ENCODE data around the gene CAPN11. TPM values are rescaled to one million over a fixed set of nuclear protein-coding genes. Genes with fewer than 3 reads are reported as not detected.

Gene CAPN11
- total RNA-seq, 2 experiments from 2014 or later = 0.12 TPM; not detected in 1

DNA sequence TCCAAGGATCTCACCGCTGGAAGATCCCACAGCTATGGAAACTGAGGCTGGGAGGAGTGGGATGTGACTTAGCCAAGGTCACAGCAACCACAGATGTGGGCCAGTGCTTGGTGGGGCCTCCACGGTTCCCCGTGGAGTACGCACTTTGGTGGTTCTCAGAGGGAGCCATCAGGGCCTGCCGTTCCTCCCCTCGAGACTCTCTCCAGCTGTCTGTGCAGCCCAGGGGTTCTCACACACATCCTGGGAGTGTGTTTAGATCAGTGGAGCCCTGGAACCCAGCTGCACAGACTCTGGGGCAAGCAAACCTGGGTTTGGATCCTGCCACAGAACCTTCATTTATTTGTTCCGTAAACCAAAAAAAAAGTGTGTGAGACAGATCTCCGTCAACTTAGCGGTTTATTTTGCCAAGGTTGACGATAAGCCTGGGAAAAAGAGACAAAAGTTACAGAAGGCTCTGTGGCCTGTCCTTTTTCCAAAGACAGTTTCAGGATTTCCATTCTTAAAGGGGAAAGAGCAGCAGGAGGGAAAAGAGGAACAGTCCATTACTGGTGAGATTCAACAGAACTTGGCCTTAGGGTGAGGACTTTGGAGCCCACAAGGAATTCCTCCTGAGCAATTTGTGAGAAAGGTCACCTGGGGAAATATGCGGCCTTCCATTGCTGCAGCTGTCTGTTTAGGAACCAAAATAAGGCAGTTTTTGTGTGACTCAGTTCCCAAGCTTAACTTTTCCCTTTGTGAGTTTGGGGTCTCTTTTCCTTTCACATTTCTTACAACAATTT, 44.5 kb downstream of the CAPN11 start:
- ChIA-PET CTCF (interaction anchor here (0.7 kb wide), 1 partner anchor 38 kb away, joined by 3 read pairs; no protein-coding TSS in a partner anchor), POLR2A (no interaction called here)
- intact Hi-C loops (cut with micrococcal nuclease) = no loop called here
- Mint-ChIP-seq H3K4me1 (ENCODE audit: low read depth) (no peaks in the 10 kb centered on the region), H3K27me3 (peaks cover 2% of the 10 kb centered on the region), H3K4me3 (no peak overlapping the region), H3K36me3 (no peaks in the 10 kb centered on the region), H3K9me3 (no peaks in the 10 kb centered on the region), H3K27ac (no peak overlapping the region)
- no peak for DNase-seq

DNA sequence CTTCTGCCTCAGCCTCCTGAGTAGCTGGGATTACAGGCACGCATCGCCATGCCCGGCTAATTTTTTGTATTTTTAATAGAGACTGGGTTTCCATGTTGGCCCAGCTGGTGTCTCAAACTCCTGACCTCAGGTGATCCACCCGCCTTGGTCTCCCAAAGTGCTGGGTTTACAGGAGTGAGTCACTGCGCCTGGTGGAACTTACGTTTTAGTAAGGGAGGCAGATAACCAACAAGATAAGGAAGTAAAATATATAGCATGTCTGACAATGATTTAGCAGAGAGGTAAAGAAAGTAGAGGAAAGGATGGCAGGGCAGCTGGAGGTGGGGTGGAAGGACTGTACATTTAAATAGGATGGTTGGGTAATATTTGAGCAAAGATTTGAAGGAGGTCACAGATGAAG, 45.3 kb downstream of the CAPN11 start:
- H3K27ac Mint-ChIP-seq = no peak overlapping the region
- ChIA-PET CTCF (no interaction called here), POLR2A (no interaction called here)
- intact Hi-C loops (cut with micrococcal nuclease) = no loop called here
- H3K27me3 Mint-ChIP-seq = peaks cover 2% of the 10 kb centered on the region
- no peak overlapping the region for H3K4me3 Mint-ChIP-seq
- DNase-seq = no peak
- no peaks in the 10 kb centered on the region for H3K9me3 Mint-ChIP-seq
- H3K4me1 Mint-ChIP-seq (ENCODE audit: low read depth) = no peaks in the 10 kb centered on the region
- H3K36me3 Mint-ChIP-seq = no peaks in the 10 kb centered on the region

DNA sequence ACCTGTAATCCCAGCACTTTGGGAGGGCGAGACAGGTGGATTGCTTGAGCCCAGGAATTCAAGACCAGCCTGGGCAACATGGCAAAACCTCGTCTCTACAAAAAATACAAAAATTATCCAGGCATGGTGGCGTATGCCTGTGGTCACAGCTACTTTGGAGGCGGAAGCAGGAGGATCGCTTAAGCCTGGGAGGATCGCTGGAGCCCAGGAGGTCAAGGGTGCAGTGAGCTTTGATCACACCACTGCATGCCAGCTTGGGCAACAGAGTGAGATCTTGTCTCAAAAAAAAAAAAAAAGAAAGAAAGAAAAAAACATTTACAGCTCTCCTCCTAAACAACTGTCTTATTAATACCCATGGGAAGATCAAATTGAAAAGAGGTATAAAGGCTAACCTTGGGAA, 49.3 kb downstream of the CAPN11 start:
- Mint-ChIP-seq H3K4me1 (ENCODE audit: low read depth) (no peaks in the 10 kb centered on the region), H3K9me3 (no peaks in the 10 kb centered on the region)
- CTCF ChIA-PET = no interaction called here

DNA sequence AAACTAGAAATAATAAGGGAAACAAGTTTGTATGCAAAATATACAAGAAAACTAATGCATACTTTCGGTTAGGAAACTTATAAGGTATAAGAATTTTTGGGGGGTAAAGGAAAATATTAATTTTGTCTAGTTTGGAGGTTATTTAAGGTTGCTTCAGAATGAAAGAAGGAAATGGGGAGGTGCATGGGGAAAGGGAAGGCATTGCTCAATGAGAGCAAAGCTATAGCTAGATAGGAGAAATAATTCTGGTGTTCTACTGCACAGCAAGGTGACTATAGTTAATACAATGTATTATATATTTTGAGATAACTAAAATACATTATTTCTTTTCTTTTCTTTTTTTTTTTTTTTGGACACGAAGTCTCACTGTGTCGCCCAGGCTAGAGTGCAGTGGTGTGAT, 52.7 kb downstream of the CAPN11 start:
- H3K9me3 Mint-ChIP-seq = no peaks in the 10 kb centered on the region
- H3K4me3 Mint-ChIP-seq = no peak overlapping the region
- no peak overlapping the region for H3K27ac Mint-ChIP-seq
- POLR2A ChIA-PET = no interaction called here
- H3K27me3 Mint-ChIP-seq = peaks cover 3% of the 10 kb centered on the region
- no peaks in the 10 kb centered on the region for H3K36me3 Mint-ChIP-seq
- no peaks in the 10 kb centered on the region for H3K4me1 Mint-ChIP-seq (ENCODE audit: low read depth)
- no peak for DNase-seq
- intact Hi-C loops (cut with micrococcal nuclease) = no loop called here
- CTCF ChIA-PET = interaction anchor here (2.4 kb wide), 1 partner anchor 10 kb away, joined by 8 read pairs; no protein-coding TSS in a partner anchor

More for the DNA sequence above, 49.3 kb downstream of the CAPN11 start:
- H3K27ac Mint-ChIP-seq = no peak overlapping the region
- no peak for DNase-seq
- intact Hi-C loops (cut with micrococcal nuclease) = no loop called here
- no peak overlapping the region for H3K4me3 Mint-ChIP-seq
- peaks cover 3% of the 10 kb centered on the region for H3K27me3 Mint-ChIP-seq
- POLR2A ChIA-PET = no interaction called here
- no peaks in the 10 kb centered on the region for H3K36me3 Mint-ChIP-seq

DNA sequence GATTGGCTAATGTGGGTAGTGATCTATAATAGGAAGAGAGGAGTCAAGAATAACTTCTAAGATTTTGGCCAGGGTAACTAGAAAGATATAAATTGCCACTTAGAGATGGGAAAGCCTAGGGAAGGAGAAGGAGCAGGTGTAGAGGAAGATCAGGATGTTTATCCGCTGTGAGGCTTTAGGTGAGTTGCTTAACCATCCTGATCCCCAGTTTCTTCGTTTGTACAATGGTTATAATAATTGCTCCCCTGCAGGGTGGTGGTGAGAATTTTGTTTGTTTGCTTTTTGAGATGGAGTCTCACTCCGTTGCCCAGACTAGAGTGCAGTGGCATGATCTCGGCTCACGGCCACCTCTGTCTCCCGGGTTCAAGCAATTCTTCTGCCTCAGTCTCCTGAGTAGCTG, 55.7 kb downstream of the CAPN11 start:
- Mint-ChIP-seq H3K9me3 (no peaks in the 10 kb centered on the region), H3K27ac (no peak overlapping the region), H3K36me3 (no peaks in the 10 kb centered on the region), H3K4me3 (no peak overlapping the region), H3K27me3 (peaks cover 12% of the 10 kb centered on the region), H3K4me1 (ENCODE audit: low read depth) (peaks cover 3% of the 10 kb centered on the region)
- DNase-seq = no peak
- POLR2A ChIA-PET = no interaction called here
- intact Hi-C loops (cut with micrococcal nuclease) = no loop called here
- CTCF ChIA-PET = interaction anchor here (1.1 to 2.6 kb wide), 3 partner anchors 42 to 114 kb away, joined by 3 to 8 read pairs (median 3); partner anchors contain the start of gene AARS2

DNA sequence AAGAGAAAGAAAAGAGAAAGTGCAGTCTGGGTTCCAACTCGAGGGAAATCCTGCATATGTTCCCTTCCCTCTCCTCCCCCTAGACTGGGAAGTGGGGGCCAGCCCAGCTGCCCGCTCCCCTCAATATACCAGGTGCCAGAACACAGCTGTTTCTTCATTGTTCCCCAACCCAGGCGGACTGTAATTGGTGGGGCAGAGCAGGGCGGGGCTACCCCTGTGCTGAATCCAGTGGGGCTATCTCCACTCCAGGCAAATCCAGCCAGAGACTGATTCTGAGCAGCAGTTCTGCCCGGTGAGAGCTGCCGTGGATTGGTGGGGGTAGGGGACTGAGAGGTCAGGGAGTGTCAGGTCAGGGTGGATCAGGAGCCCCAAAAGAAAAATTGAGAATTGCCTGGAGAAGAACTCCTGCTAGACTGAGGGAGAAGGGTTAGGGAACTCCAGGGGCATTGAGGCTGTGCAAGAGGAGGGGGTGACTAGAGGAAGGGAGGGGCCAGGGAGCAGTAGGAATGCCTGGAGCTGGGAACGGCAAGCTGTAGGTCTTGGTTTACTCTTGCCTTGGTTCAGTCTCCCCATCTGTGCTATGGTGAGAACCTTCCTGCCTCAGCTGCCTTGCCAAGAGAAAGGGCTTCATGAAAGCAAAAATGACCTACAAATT, 58.2 kb downstream of the CAPN11 start, which contains the start of gene MYMX:
Gene MYMX, plus strand, starts transcription at position 250 of the 655 bp plus-strand sequence. CDS start 546 bp downstream, outside the sequence.
- POLR2A ChIA-PET = no interaction called here
- Mint-ChIP-seq H3K9me3 (no peaks in the 10 kb centered on the region), H3K36me3 (no peaks in the 10 kb centered on the region), H3K27me3 (peaks cover 12% of the 10 kb centered on the region), H3K27ac (no peak within 1 kb of the TSS), H3K4me3 (no peak within 1 kb of the TSS), H3K4me1 (ENCODE audit: low read depth) (peaks cover 11% of the 10 kb centered on the region)
- CTCF ChIA-PET = no interaction called here
- DNase-seq = no peak
- intact Hi-C loops (cut with micrococcal nuclease) = no loop called here

DNA sequence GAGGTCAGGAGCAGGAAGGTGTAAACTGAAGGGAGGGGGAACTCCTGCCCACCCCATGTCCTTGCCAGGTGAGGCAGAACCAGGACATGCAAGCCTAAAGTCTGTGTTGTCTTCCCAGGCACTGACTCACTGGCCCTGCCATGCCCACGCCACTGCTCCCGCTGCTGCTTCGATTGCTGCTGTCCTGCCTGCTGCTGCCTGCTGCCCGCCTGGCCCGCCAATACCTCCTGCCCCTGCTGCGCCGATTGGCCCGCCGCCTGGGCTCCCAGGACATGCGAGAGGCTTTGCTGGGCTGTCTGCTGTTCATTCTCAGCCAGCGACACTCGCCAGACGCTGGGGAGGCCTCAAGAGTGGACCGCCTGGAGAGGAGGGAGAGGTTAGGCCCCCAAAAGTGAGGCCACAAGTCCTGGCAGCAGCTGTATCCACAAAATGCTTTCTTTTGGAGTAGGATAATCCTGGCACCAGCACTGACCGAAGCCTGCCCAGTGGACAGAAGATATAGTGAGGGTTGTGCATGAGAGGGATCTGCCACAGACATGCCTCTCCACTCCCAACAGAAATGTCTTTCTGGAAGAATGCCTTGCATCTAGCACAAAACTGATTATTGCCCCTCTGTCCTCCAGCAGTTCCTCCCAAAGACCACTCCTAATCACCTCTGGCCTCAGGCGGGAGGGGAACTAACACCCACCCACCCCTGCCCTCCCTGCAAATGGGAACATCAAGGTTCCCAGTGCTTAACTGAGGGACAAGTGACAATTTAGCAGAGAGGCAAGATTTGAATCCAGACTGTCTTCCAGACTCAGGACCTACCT, 58.9 kb downstream of the CAPN11 start:
- no peaks in the 10 kb centered on the region for H3K36me3 Mint-ChIP-seq
- H3K4me1 Mint-ChIP-seq (ENCODE audit: low read depth) = peaks cover 16% of the 10 kb centered on the region
- no peak overlapping the region for H3K27ac Mint-ChIP-seq
- H3K4me3 Mint-ChIP-seq = no peak overlapping the region
- no peaks in the 10 kb centered on the region for H3K9me3 Mint-ChIP-seq
- intact Hi-C loops (cut with micrococcal nuclease) = no loop called here
- no peak for DNase-seq
- CTCF ChIA-PET = interaction anchor here (1.0 kb wide), 1 partner anchor 28 kb away, joined by 3 read pairs; no protein-coding TSS in a partner anchor
- POLR2A ChIA-PET = no interaction called here
- H3K27me3 Mint-ChIP-seq = peaks cover 9% of the 10 kb centered on the region

DNA sequence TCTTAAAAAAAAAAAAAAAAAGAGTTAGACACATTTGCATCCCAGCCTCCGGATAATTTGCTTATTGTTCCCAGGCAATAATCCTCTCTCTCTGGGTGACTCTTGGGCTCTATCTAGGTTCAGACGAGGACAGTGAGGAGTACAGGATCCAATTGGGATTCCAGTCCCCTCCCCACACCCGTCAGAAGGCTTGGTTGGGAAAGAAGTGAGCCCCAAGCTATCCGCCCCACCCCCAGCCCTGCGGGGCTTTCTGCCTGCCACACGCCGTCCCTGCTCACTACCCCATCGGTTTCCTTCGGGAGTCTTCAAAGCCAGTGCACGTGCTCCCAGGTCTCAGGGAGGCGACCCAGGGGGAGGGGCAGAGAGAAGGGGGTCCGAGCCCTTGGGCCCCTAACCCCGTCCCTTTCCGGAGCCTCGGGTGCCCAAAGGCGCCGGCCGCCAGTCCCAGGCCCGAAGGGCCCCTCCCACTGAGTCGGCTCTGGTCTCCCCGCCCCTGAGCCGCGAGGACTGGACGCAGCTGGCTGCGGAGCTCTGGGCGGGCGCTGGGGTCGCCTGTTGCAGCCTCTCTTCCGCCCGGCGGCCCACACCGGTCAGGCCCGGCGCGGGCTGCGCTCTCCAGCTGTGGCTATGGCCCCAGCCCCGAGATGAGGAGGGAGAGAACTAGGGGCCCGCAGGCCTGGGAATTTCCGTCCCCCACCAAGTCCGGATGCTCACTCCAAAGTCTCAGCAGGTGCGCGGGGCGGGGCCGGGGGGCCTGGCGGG, 60.6 kb downstream of the CAPN11 start:
- Mint-ChIP-seq H3K4me1 (ENCODE audit: low read depth) (peaks cover 23% of the 10 kb centered on the region), H3K4me3 (no peak overlapping the region), H3K36me3 (no peaks in the 10 kb centered on the region), H3K27ac (no peak overlapping the region), H3K27me3 (peaks cover 9% of the 10 kb centered on the region), H3K9me3 (no peaks in the 10 kb centered on the region)
- POLR2A ChIA-PET = interaction anchor here (0.9 kb wide), 1 partner anchor 47 kb away, joined by 3 read pairs; no protein-coding TSS in a partner anchor
- CTCF ChIA-PET = interaction anchor here (0.8 kb wide), 1 partner anchor 15 kb away, joined by 4 read pairs; no protein-coding TSS in a partner anchor
- intact Hi-C loops (cut with micrococcal nuclease) = no loop called here
- peak; percentile 46 for DNase-seq

DNA sequence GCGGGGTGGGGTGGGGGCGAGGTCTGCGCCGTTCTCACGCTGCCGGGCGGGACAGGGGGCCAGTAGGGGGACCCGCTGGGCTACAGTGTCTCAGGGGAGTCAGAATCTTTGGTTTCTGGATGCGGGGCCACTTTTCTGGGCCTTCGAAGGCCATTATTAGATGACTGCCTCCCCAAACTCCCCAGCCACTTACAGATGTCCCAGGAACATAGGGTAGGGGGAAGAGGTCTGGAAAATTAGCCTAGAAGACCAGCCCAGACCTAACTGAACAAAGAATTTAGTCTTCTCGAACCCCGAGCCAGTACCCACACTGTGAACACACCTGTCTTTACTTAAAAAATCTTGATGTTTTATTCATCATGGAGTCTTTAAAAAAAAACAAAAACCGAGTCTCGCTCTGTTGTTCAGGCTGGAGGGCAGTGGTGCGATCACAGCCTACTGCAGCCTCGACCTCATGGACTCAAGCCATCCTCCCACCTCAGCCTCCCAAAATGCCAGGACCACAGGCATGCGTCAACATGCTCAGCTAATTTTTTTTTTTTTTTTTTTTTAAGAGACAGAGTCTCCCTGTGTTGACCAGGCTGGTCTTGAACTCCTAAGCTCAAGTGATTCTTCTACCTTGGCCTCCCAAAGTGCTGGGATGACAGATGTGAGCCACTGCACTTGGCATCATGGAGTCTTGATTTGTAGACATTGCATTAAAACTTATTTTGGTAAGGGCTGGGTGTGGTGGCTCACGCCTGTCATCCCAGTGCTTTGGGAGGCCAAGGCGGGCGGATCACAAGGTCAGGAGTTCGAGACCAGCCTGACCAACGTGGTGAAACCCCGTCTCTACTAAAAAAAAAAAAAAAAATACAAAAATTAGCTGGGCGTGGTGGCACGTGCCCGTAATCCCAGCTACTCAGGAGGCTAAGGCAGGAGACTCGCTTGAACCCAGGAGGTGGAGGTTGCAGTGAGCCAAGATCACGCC, 61.5 kb downstream of the CAPN11 start:
- Mint-ChIP-seq H3K36me3 (peaks cover 4% of the 10 kb centered on the region), H3K4me3 (peak overlapping the region; percentile 12), H3K9me3 (no peaks in the 10 kb centered on the region), H3K4me1 (ENCODE audit: low read depth) (peaks cover 31% of the 10 kb centered on the region), H3K27me3 (peaks cover 9% of the 10 kb centered on the region), H3K27ac (no peak overlapping the region)
- ChIA-PET CTCF (interaction anchor here (0.6 to 1.0 kb wide), 3 partner anchors 15 to 209 kb away, joined by 3 to 4 read pairs (median 3); no protein-coding TSS in a partner anchor), POLR2A (interaction anchor here (0.6 to 0.9 kb wide), 2 partner anchors 47 to 291 kb away, joined by 3 read pairs; no protein-coding TSS in a partner anchor)
- intact Hi-C loops (cut with micrococcal nuclease) = loop anchor here (5.0 kb wide), 2 partner anchors 48 to 93 kb away; partner anchors contain the start of genes MRPL14 and TMEM63B
- DNase-seq = no peak

DNA sequence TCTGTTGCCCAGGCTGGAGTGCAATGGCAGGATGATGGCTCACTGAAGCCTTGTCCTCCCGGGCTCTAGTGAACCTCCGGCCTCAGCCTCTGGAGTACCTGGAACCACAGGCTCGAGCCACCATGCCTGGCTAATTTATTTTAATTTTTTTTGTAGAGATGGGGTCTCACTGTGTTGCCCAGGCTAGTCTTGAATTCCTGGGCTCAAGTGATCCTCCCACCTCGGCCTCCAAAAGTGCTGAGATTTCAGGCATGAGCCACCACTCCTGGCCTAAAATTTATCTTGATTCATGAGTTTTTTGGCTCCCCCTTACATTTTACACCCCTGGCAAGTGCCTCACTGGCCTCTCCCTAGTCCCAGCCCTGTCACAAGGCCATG, 62.3 kb downstream of the CAPN11 start:
- intact Hi-C loops (cut with micrococcal nuclease) = loop anchor here (1.0 to 5.0 kb wide), 4 partner anchors 32 to 94 kb away; partner anchors contain the start of genes MRPL14, SLC35B2 and TMEM63B
- H3K36me3 Mint-ChIP-seq = peaks cover 4% of the 10 kb centered on the region
- no peaks in the 10 kb centered on the region for H3K9me3 Mint-ChIP-seq
- ChIA-PET POLR2A (interaction anchor here (1.2 to 5.1 kb wide), 2 partner anchors 26 to 36 kb away, joined by 4 to 93 read pairs; partner anchors contain the start of genes HSP90AB1 and SLC35B2), CTCF (interaction anchor here (0.7 to 2.0 kb wide), 11 partner anchors 9 to 117 kb away, joined by 3 to 13 read pairs (median 4); partner anchors contain the start of genes HSP90AB1 and SLC35B2)
- H3K4me3 Mint-ChIP-seq = no peak overlapping the region
- H3K27me3 Mint-ChIP-seq = peaks cover 9% of the 10 kb centered on the region
- no peak for DNase-seq
- H3K4me1 Mint-ChIP-seq (ENCODE audit: low read depth) = peaks cover 34% of the 10 kb centered on the region
- no peak overlapping the region for H3K27ac Mint-ChIP-seq
